NCI-H2081 treated with DMSO at 0.1 percent for 48 hours (cell line): Measurements from ENCODE around the gene RNF175.

Source experiments
- DNase-seq: peaks from one replicate; lab custom pipeline; 2025; lab: John Stamatoyannopoulos, UW

RNF175 gene

GRCh38 chr4:153785910-153786721 is 26.3 kb upstream of the RNF175 start:
- DNase-seq = no peak

GRCh38 chr4:153784166-153784699 is 24.4 kb upstream of the RNF175 start:
- DNase-seq = no peak

GRCh38 chr4:153782581-153782980 is 22.8 kb upstream of the RNF175 start:
- DNase-seq = no peak

GRCh38 chr4:153781717-153782416 is 22.0 kb upstream of the RNF175 start:
- no peak for DNase-seq

- DNase-seq = no peak
Measured at GRCh38 chr4:153781280-153781679, 21.5 kb upstream of the RNF175 start.

GRCh38 chr4:153780876-153781275 is 21.1 kb upstream of the RNF175 start:
- no peak for DNase-seq

- no peak for DNase-seq
Measured at GRCh38 chr4:153780221-153780620, 20.4 kb upstream of the RNF175 start.

- no peak for DNase-seq
Measured at GRCh38 chr4:153778383-153778782, 18.6 kb upstream of the RNF175 start.

- DNase-seq = no peak
Measured at GRCh38 chr4:153777421-153777820, 17.6 kb upstream of the RNF175 start.

GRCh38 chr4:153776601-153777000 is 16.8 kb upstream of the RNF175 start:
- no peak for DNase-seq

GRCh38 chr4:153773236-153773690 is 13.4 kb upstream of the RNF175 start:
- DNase-seq = no peak

- no peak for DNase-seq
Measured at GRCh38 chr4:153771046-153771445, 11.2 kb upstream of the RNF175 start.

- DNase-seq = no peak
Measured at GRCh38 chr4:153766758-153767157, 6.9 kb upstream of the RNF175 start.

- DNase-seq = no peak
Measured at GRCh38 chr4:153765894-153766293, 6.1 kb upstream of the RNF175 start.

- DNase-seq = no peak
Measured at GRCh38 chr4:153764601-153765368, 5.0 kb upstream of the RNF175 start.

- DNase-seq = no peak
Measured at GRCh38 chr4:153763404-153763803, 3.6 kb upstream of the RNF175 start.

GRCh38 chr4:153758688-153759406 is 977 bp downstream of the RNF175 start:
- DNase-seq = no peak

GRCh38 chr4:153758136-153758535 is 1.7 kb downstream of the RNF175 start:
- DNase-seq = no peak

- no peak for DNase-seq
Measured at GRCh38 chr4:153757407-153757806, 2.4 kb downstream of the RNF175 start.

- DNase-seq = no peak
Measured at GRCh38 chr4:153755186-153755585, 4.6 kb downstream of the RNF175 start.

- no peak for DNase-seq
Measured at GRCh38 chr4:153750197-153750817, 9.5 kb downstream of the RNF175 start.
